ENCODE data around the gene JPH4. TPM values are rescaled to one million over a fixed set of nuclear protein-coding genes. Genes with fewer than 3 reads are reported as not detected.

Gene JPH4
- total and polyA plus RNA-seq, 4 donors: 0.23 to 3.1 (median 1.0) TPM

DNA sequence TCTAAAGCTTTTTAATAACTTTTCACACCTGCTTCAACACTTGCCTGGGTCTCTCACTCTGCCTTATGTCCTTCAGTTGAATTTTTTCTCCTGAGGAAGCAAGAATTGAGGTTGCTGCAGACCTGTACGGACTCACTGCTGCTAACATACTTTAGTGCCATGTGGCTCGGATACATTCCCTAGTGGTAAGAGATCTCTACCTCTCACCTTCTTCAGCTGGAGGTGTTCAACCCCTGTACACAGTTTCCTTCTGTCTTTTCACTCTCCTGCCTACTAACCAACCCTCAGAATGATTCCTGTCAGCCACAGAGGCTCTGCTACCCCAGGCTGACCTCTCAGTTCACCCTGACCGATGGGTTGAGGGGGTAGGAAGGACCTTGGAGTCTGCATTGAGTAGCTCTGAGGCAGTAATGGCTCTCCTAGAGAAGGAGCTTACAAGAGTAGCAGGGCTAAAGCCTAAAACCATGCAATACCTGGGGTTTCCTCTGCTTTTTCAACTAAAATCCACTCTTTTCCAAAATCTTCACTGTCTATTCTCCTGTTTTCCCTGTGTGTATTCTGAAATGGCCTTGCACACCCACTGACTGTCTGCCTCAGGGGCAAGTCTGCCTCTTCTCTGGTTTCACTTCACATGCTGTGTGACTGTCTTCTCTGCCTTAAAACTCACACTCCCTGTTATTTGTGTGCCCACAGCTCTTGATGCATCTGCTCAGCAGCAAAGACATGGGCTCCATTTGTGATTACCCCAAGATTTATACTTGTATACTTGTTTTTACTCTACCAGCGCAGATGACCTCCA lies 43.5 kb upstream of the JPH4 start:
- no peak for ATAC-seq (ENCODE audit: insufficient read depth, low FRiP score)
- no peak overlapping the region for H3K9ac ChIP-seq (ENCODE audit: insufficient read depth in 1 of 2, low read length in 2 of 2)
- DNase-seq: no peak
- no peaks in the 10 kb centered on the region for H3K36me3 ChIP-seq (ENCODE audit: control insufficient read depth in 4 of 4, insufficient read depth in 4 of 4, low read length in 4 of 4)
- 76 to 83% methylated on average over 4 of the region's 4 CpGs for WGBS, 2 donors
- no peaks in the 10 kb centered on the region for H3K27me3 ChIP-seq (ENCODE audit: control insufficient read depth in 3 of 3, insufficient read depth in 3 of 3, low read length in 2 of 3)
- TF ChIP-seq, protein P1, sequence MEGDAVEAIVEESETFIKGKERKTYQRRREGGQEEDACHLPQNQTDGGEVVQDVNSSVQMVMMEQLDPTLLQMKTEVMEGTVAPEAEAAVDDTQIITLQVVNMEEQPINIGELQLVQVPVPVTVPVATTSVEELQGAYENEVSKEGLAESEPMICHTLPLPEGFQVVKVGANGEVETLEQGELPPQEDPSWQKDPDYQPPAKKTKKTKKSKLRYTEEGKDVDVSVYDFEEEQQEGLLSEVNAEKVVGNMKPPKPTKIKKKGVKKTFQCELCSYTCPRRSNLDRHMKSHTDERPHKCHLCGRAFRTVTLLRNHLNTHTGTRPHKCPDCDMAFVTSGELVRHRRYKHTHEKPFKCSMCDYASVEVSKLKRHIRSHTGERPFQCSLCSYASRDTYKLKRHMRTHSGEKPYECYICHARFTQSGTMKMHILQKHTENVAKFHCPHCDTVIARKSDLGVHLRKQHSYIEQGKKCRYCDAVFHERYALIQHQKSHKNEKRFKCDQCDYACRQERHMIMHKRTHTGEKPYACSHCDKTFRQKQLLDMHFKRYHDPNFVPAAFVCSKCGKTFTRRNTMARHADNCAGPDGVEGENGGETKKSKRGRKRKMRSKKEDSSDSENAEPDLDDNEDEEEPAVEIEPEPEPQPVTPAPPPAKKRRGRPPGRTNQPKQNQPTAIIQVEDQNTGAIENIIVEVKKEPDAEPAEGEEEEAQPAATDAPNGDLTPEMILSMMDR (IDR thresholded peaks at IDR 0.05; ENCODE audit: control extremely low read depth, extremely low read depth): no peak
- peaks cover 0 to 1% (median 0%) of the 10 kb centered on the region in 5 donors for H3K4me1 ChIP-seq (ENCODE audit: control insufficient read depth in 5 of 5, insufficient read depth in 5 of 5, low read length in 5 of 5)
- no peak overlapping the region for H3K27ac ChIP-seq (ENCODE audit: low read depth in 1 of 2, low read length in 1 of 2)
- H3K9me3 ChIP-seq (ENCODE audit: control insufficient read depth in 4 of 4, insufficient read depth in 3 of 4, low read length in 3 of 4): peaks cover 2 to 14% (median 3%) of the 10 kb centered on the region in 4 donors
- H3K4me3 ChIP-seq: no peak overlapping the region

DNA sequence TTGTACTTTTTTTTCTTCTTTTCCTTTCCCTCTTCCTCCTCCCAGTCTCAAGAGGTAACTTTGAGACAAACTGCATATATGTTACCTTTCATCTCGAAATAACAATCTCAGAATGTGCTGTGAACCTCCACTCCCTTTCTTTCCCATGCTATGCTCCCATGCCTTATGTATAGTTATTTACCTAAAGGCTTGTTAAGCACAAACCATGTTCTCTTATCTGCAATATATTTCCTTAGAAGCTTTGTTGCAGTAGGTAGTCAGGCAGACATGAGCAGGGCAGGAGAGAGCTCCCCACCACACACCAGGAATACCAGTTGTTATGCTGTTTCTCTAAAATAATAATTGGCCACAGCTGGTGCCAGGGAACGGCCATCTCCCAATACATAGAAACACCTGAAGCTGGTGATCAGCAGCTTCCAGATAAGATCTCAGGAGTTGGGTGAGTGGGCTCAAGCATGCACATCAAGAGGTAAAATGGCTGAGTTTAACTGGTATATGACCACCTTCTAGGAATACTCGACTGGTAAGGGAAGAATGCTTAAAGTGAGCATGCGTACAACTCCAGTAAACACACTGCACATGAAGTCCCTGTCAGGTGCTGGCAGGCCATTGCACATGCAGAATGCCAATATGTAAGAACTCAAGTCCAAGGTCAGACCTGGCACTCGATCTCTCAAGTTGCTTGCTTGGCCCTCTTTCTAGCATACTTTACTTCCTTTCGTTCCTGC lies 42.8 kb upstream of the JPH4 start:
- H3K9me3 ChIP-seq (ENCODE audit: control insufficient read depth in 4 of 4, insufficient read depth in 3 of 4, low read length in 3 of 4): peaks cover 2 to 14% (median 3%) of the 10 kb centered on the region in 4 donors
- H3K9ac ChIP-seq (ENCODE audit: insufficient read depth in 1 of 2, low read length in 2 of 2): no peak overlapping the region
- peak overlapping the region in 1 of 2 donors; percentile 19 for H3K27ac ChIP-seq (ENCODE audit: low read depth in 1 of 2, low read length in 1 of 2)
- TF ChIP-seq, protein P1 (IDR thresholded peaks at IDR 0.05; ENCODE audit: control extremely low read depth, extremely low read depth): no peak
- no peaks in the 10 kb centered on the region for H3K36me3 ChIP-seq (ENCODE audit: control insufficient read depth in 4 of 4, insufficient read depth in 4 of 4, low read length in 4 of 4)
- peaks cover 0 to 1% (median 0%) of the 10 kb centered on the region in 5 donors for H3K4me1 ChIP-seq (ENCODE audit: control insufficient read depth in 5 of 5, insufficient read depth in 5 of 5, low read length in 5 of 5)
- 54 to 75% methylated on average over 6 of the region's 6 CpGs for WGBS, 2 donors
- no peaks in the 10 kb centered on the region for H3K27me3 ChIP-seq (ENCODE audit: control insufficient read depth in 3 of 3, insufficient read depth in 3 of 3, low read length in 2 of 3)
- no peak for DNase-seq
- no peak for ATAC-seq (ENCODE audit: insufficient read depth, low FRiP score)
- H3K4me3 ChIP-seq: no peak overlapping the region

DNA sequence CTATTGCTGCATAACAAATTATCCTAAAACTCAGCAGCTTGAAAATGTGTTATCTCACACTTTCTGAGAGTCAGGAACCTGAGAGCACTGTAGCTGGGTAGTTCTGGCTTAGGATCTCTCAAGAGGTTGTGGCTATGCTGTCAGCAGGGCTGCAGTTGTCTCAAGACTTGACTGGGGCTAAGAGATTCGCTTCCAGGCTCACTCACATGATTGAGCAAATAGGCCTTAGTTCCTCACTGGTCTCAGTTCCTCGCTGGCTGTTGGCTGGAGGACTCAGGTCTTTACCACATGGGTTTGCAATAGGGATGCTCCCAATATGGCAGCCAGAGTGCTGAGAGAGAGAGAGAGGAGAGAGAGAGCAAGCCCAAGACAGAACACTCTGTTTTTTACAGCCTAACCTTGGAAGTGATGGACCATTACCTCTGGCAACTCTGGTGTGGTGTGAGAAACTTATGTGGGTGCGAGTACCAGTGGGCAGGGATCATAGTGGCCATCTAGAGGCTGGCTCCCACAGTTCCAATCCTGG lies 41.6 kb upstream of the JPH4 start:
- no peak overlapping the region for H3K9ac ChIP-seq (ENCODE audit: insufficient read depth in 1 of 2, low read length in 2 of 2)
- no peak for DNase-seq
- no peaks in the 10 kb centered on the region for H3K27me3 ChIP-seq (ENCODE audit: control insufficient read depth in 3 of 3, insufficient read depth in 3 of 3, low read length in 2 of 3)
- WGBS, 2 donors: 71 to 87% methylated on average over 3 of the region's 3 CpGs
- no peak overlapping the region for H3K27ac ChIP-seq (ENCODE audit: low read depth in 1 of 2, low read length in 1 of 2)
- H3K4me3 ChIP-seq: no peak overlapping the region
- H3K36me3 ChIP-seq (ENCODE audit: control insufficient read depth in 4 of 4, insufficient read depth in 4 of 4, low read length in 4 of 4): no peaks in the 10 kb centered on the region
- H3K4me1 ChIP-seq (ENCODE audit: control insufficient read depth in 5 of 5, insufficient read depth in 5 of 5, low read length in 5 of 5): peaks cover 0 to 1% (median 0%) of the 10 kb centered on the region in 5 donors
- TF ChIP-seq, protein P1 (IDR thresholded peaks at IDR 0.05; ENCODE audit: control extremely low read depth, extremely low read depth): no peak
- peaks cover 2 to 12% (median 3%) of the 10 kb centered on the region in 4 donors for H3K9me3 ChIP-seq (ENCODE audit: control insufficient read depth in 4 of 4, insufficient read depth in 3 of 4, low read length in 3 of 4)
- ATAC-seq (ENCODE audit: insufficient read depth, low FRiP score): no peak
